ENCODE data around the gene RAD51B. TPM values are rescaled to one million over a fixed set of nuclear protein-coding genes. Genes with fewer than 3 reads are reported as not detected.

The RAD51B gene
- total and polyA plus RNA-seq, 2 of the 13 experiments (the other 11 are each of a cell fraction or from before 2014, with no cell fraction given): 7.0 to 9.5 TPM

DNA sequence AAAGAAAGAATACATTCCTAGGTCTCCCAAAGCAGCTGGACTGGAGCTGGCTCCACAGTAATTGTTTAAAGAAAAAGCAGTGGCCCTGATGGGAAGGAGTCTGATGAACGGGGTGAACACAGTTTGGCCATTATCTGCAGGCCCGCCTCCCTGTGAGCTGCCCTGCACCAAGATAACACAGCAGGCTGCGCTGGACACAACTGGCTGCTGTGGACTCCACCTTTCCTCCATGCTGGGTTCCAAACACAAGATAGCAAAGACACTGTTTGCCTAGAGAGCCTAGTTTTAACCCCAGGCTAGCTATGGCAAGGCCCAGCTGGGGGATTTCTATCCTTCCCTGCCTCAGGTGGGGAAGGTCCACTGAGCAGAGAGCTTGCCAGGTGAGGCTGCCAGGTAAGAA, 938.7 kb downstream of the RAD51B start (continued):
- TF ChIP-seq ZNF75D (CRISPR knock-in tag; IDR thresholded peaks at IDR 0.05; ENCODE audit: borderline replicate concordance): no peak
- no peak for TF ChIP-seq ZNF335 (CRISPR knock-in tag; IDR thresholded peaks at IDR 0.05)
- TF ChIP-seq ZNF205 (CRISPR knock-in tag; IDR thresholded peaks at IDR 0.05): no peak
- TF ChIP-seq SRF (IDR thresholded peaks at IDR 0.05; ENCODE audit: low read depth, low read length): no peak
- no peak for TF ChIP-seq GMEB1 (CRISPR knock-in tag; IDR thresholded peaks at IDR 0.05; ENCODE audit: borderline replicate concordance)
- no peak for TF ChIP-seq ZFAT (CRISPR knock-in tag; conservative IDR thresholded peaks at IDR 0.05)
- TF ChIP-seq GRHL1 (CRISPR knock-in tag; conservative IDR thresholded peaks at IDR 0.05): no peak
- TF ChIP-seq ZNF160 (CRISPR knock-in tag; IDR thresholded peaks at IDR 0.05): no peak
- TF ChIP-seq, protein P1, sequence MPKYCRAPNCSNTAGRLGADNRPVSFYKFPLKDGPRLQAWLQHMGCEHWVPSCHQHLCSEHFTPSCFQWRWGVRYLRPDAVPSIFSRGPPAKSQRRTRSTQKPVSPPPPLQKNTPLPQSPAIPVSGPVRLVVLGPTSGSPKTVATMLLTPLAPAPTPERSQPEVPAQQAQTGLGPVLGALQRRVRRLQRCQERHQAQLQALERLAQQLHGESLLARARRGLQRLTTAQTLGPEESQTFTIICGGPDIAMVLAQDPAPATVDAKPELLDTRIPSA (CRISPR knock-in tag; IDR thresholded peaks at IDR 0.05; ENCODE audit: borderline replicate concordance): no peak
- TF ChIP-seq, protein P2, sequence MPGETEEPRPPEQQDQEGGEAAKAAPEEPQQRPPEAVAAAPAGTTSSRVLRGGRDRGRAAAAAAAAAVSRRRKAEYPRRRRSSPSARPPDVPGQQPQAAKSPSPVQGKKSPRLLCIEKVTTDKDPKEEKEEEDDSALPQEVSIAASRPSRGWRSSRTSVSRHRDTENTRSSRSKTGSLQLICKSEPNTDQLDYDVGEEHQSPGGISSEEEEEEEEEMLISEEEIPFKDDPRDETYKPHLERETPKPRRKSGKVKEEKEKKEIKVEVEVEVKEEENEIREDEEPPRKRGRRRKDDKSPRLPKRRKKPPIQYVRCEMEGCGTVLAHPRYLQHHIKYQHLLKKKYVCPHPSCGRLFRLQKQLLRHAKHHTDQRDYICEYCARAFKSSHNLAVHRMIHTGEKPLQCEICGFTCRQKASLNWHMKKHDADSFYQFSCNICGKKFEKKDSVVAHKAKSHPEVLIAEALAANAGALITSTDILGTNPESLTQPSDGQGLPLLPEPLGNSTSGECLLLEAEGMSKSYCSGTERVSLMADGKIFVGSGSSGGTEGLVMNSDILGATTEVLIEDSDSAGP (CRISPR knock-in tag; IDR thresholded peaks at IDR 0.05; ENCODE audit: borderline replicate concordance): no peak
- TF ChIP-seq TAF1 (CRISPR knock-in tag; IDR thresholded peaks at IDR 0.05): no peak
- no peak for TF ChIP-seq ZNF605 (CRISPR knock-in tag; IDR thresholded peaks at IDR 0.05)
- TF ChIP-seq, protein P3, sequence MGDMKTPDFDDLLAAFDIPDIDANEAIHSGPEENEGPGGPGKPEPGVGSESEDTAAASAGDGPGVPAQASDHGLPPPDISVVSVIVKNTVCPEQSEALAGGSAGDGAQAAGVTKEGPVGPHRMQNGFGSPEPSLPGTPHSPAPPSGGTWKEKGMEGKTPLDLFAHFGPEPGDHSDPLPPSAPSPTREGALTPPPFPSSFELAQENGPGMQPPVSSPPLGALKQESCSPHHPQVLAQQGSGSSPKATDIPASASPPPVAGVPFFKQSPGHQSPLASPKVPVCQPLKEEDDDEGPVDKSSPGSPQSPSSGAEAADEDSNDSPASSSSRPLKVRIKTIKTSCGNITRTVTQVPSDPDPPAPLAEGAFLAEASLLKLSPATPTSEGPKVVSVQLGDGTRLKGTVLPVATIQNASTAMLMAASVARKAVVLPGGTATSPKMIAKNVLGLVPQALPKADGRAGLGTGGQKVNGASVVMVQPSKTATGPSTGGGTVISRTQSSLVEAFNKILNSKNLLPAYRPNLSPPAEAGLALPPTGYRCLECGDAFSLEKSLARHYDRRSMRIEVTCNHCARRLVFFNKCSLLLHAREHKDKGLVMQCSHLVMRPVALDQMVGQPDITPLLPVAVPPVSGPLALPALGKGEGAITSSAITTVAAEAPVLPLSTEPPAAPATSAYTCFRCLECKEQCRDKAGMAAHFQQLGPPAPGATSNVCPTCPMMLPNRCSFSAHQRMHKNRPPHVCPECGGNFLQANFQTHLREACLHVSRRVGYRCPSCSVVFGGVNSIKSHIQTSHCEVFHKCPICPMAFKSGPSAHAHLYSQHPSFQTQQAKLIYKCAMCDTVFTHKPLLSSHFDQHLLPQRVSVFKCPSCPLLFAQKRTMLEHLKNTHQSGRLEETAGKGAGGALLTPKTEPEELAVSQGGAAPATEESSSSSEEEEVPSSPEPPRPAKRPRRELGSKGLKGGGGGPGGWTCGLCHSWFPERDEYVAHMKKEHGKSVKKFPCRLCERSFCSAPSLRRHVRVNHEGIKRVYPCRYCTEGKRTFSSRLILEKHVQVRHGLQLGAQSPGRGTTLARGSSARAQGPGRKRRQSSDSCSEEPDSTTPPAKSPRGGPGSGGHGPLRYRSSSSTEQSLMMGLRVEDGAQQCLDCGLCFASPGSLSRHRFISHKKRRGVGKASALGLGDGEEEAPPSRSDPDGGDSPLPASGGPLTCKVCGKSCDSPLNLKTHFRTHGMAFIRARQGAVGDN (CRISPR knock-in tag; IDR thresholded peaks at IDR 0.05): peak; percentile 46
- no peak for TF ChIP-seq SMAD3 (CRISPR knock-in tag; IDR thresholded peaks at IDR 0.05)
- TF ChIP-seq DNMT1 (CRISPR knock-in tag; IDR thresholded peaks at IDR 0.05): no peak
- no peak for TF ChIP-seq NFRKB (IDR thresholded peaks at IDR 0.05)
- no peak for TF ChIP-seq AGO2 (optimal IDR thresholded peaks at IDR 0.05; ENCODE audit: low read depth, low read length)
- no peak for TF ChIP-seq CHD4 (IDR thresholded peaks at IDR 0.05; ENCODE audit: borderline replicate concordance, low read length)
- 0 out of 2 replicates have a peak, but pooled peaks have one; percentile 17 for TF ChIP-seq KAT8 (CRISPR knock-in tag; IDR thresholded peaks at IDR 0.05)
- TF ChIP-seq ZNF768 (CRISPR knock-in tag; IDR thresholded peaks at IDR 0.05): no peak

Measured in HepG2 (cell line).